ENCODE results near the gene GLI1. TPM values are rescaled to one million over a fixed set of nuclear protein-coding genes. Genes with fewer than 3 reads are reported as not detected.
A peak's percentile ranks its signal among the peaks of the same experiment; 100 is the strongest.

The GLI1 gene
- total and polyA plus RNA-seq, 2 of the 13 experiments (the other 11 are each of a cell fraction or from before 2014, with no cell fraction given) = 0.09 to 0.20 TPM

- TF ChIP-seq MAFF (IDR thresholded peaks at IDR 0.05; ENCODE audit: low read depth, low read length) = no peak
- no peak for TF ChIP-seq FIP1L1 (IDR thresholded peaks at IDR 0.05; ENCODE audit: borderline replicate concordance, insufficient read depth, low read depth, low read length)
- no peak for TF ChIP-seq ZNF234 (CRISPR knock-in tag; conservative IDR thresholded peaks at IDR 0.05)
- TF ChIP-seq FOXM1 (CRISPR knock-in tag; IDR thresholded peaks at IDR 0.05) = no peak
- no peak; the same call in 1 of the 2 replicates for TF ChIP-seq SRY (CRISPR knock-in tag; IDR thresholded peaks at IDR 0.05)
- TF ChIP-seq ZNF460 (CRISPR knock-in tag; IDR thresholded peaks at IDR 0.05; ENCODE audit: borderline replicate concordance) = no peak; the same call in 1 of the 2 replicates
- TF ChIP-seq ZNF3 (CRISPR knock-in tag; IDR thresholded peaks at IDR 0.05) = no peak
- TF ChIP-seq ARID3A (IDR thresholded peaks at IDR 0.05; ENCODE audit: low read depth, low read length) = peak; percentile 42; the same call in 1 of the 2 replicates
- no peak for TF ChIP-seq SNAI1 (CRISPR knock-in tag; IDR thresholded peaks at IDR 0.05; ENCODE audit: borderline replicate concordance)
- 0 out of 2 replicates have a peak, but pooled peaks have one; percentile 32 for TF ChIP-seq ZNF580 (CRISPR knock-in tag; IDR thresholded peaks at IDR 0.05; ENCODE audit: borderline replicate concordance, low read depth)
- TF ChIP-seq TRAFD1 (CRISPR knock-in tag; IDR thresholded peaks at IDR 0.05; ENCODE audit: borderline replicate concordance) = peak; percentile 55; the same call in 1 of the 2 replicates
- no peak for TF ChIP-seq RFX1 (IDR thresholded peaks at IDR 0.05)
- no peak for TF ChIP-seq ZBTB44 (CRISPR knock-in tag; IDR thresholded peaks at IDR 0.05)
- no peak for TF ChIP-seq HNF4G (IDR thresholded peaks at IDR 0.05; ENCODE audit: borderline replicate concordance, low read depth, low read length)
- no peak for TF ChIP-seq HNF4G (CRISPR knock-in tag; IDR thresholded peaks at IDR 0.05; ENCODE audit: borderline replicate concordance, low read depth)
- no peak for TF ChIP-seq CREB3 (CRISPR knock-in tag; IDR thresholded peaks at IDR 0.05)
- peak; percentile 36; the same call in 1 of the 2 replicates for TF ChIP-seq RXRA (CRISPR knock-in tag; IDR thresholded peaks at IDR 0.05)
- TF ChIP-seq KDM4B (CRISPR knock-in tag; IDR thresholded peaks at IDR 0.05) = no peak
- TF ChIP-seq ZNF598 (CRISPR knock-in tag; IDR thresholded peaks at IDR 0.05; ENCODE audit: borderline replicate concordance) = no peak
- no peak for TF ChIP-seq ZNF660 (CRISPR knock-in tag; IDR thresholded peaks at IDR 0.05; ENCODE audit: borderline replicate concordance, low read depth)
- no peak; the same call in 1 of the 2 replicates for TF ChIP-seq ZNF773 (CRISPR knock-in tag; IDR thresholded peaks at IDR 0.05; ENCODE audit: borderline replicate concordance)
- no peak for TF ChIP-seq XBP1 (CRISPR knock-in tag; IDR thresholded peaks at IDR 0.05)
Measured at GRCh38 chr12:57487597-57488401, 28.2 kb downstream of the GLI1 start, which contains the start of gene MARS1 (continued).

All from HepG2 (cell line).